ENCODE results near the gene XXYLT1. TPM values are rescaled to one million over a fixed set of nuclear protein-coding genes. Genes with fewer than 3 reads are reported as not detected.

XXYLT1 gene
- total RNA-seq, 1 experiment from 2014 or later, result 25.5 TPM

DNA sequence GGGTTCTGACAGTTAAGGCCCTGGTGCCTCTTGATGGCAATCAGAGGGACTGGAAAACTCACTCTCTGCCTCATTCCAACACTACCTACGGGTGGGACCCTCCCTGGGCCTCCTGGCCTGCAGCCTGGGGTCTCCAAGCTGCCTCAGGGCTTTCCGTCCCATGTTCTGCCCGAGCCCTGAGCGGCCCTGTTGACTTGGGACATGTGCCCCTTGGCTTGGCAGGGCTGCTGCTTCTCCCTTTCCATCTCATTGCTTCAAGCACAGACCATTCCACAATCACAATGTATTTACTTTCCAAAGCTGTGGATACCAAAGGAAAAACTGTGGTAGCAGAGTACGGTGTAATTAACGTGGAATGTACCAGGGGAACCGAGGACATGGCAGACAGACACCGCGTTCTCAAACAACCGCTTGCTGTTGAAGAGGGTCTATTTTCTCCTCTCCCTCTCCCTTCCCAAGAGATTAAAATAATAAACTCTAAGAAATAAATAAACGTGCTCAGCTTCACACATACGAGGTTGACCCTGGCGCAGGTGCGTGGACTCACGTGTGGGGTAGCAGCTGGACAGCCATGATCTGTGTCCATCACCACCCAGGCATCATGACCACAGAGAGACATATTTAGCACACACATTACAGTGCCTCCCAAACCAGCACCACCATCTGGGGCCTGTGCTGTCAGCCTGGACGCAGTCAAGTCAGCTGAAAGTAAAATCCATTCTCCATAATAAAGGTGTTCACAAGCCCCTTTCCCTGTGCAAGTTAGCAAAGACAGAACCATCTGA lies 172.0 kb downstream of the XXYLT1 start:
- H3K79me2 ChIP-seq (ENCODE audit: low read length), result peaks cover 5% of the 10 kb centered on the region; the same call in 1 of the 2 replicates
- no peak overlapping the region for H3K9ac ChIP-seq (ENCODE audit: low read length)
- H3K9me3 ChIP-seq (ENCODE audit: low read length), result no peaks in the 10 kb centered on the region
- H3K27me3 ChIP-seq (ENCODE audit: low read length), result no peaks in the 10 kb centered on the region
- no peaks in the 10 kb centered on the region for H3K36me3 ChIP-seq (ENCODE audit: low read depth, low read length)
- H3K4me3 ChIP-seq (ENCODE audit: low read length), result no peak overlapping the region
- H2AFZ ChIP-seq (ENCODE audit: low read length), result no peak overlapping the region
- no TSS peak for BruUV-seq (replicated peaks)
- no peak overlapping the region for H3K27ac ChIP-seq (ENCODE audit: low read length)
- no peaks in the 10 kb centered on the region for H3K9me2 ChIP-seq (replicated peaks; ENCODE audit: low read length)
- no peaks in the 10 kb centered on the region for H3F3A ChIP-seq (ENCODE audit: low read length, unreplicated experiment)
- intact Hi-C loops (cut with micrococcal nuclease), result no loop called here
- no peak for TF ChIP-seq EZH2phosphoT487 (IDR thresholded peaks at IDR 0.05; ENCODE audit: borderline replicate concordance, low read length)
- TF ChIP-seq, protein P1, sequence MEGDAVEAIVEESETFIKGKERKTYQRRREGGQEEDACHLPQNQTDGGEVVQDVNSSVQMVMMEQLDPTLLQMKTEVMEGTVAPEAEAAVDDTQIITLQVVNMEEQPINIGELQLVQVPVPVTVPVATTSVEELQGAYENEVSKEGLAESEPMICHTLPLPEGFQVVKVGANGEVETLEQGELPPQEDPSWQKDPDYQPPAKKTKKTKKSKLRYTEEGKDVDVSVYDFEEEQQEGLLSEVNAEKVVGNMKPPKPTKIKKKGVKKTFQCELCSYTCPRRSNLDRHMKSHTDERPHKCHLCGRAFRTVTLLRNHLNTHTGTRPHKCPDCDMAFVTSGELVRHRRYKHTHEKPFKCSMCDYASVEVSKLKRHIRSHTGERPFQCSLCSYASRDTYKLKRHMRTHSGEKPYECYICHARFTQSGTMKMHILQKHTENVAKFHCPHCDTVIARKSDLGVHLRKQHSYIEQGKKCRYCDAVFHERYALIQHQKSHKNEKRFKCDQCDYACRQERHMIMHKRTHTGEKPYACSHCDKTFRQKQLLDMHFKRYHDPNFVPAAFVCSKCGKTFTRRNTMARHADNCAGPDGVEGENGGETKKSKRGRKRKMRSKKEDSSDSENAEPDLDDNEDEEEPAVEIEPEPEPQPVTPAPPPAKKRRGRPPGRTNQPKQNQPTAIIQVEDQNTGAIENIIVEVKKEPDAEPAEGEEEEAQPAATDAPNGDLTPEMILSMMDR (conservative IDR thresholded peaks at IDR 0.05; ENCODE audit: low read depth, low read length), result no peak
- no peak for TF ChIP-seq EZH2 (IDR thresholded peaks at IDR 0.05; ENCODE audit: low read length, unreplicated experiment)
- DNase-seq, result no peak
- ChIA-PET CTCF (no interaction called here), POLR2A (ENCODE audit: unreplicated experiment) (no interaction called here)
- no peaks in the 10 kb centered on the region for H4K20me1 ChIP-seq (ENCODE audit: low read length)
- no peak overlapping the region for H3K4me2 ChIP-seq (ENCODE audit: low read length)
- no peak for ATAC-seq
- H3K4me1 ChIP-seq (ENCODE audit: insufficient read depth, low read length), result peaks cover 47% of the 10 kb centered on the region

DNA sequence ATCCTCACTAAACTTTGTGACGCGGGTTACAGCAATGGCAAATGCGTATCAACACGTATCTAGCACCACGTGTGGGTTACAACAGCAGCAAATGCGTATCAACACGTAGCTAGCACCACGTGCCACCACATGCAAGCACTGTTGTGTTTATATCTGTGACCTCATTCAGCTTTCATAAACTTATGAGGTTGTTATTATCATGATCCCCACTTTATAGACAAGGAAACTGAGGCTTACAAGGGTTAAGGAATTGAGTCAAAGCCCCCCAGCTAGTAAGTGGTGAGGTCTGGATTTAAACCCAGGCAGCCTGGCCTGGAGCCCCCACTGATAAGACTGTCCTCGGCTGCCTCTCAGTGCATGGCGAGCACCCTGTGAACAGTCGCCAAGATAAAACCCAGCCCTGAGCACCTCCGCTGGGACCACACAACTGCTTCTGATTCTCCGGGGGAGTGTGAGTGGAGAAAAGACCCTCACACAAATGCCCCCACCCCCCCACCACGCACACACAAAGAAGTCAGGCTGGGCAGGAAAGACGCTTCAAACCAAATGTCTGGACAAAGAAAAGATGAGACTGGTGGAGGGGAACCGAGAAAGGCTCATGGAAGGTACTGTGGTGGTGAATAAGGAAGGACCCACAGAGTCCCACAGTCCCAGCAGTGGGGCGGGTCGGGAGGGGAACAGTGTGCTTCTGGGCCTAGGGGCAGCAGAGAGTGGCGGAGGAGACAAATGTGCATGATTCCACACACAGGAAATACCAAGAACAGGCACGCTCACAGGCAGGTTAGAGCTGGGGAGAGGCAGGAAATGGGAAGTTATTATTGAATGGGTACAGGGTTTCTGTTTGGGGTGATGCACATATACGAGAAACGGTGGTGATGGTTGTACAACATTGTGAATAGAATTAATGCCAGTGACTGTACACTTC lies 173.4 kb downstream of the XXYLT1 start:
- Histone ChIP-seq H3K4me3 (ENCODE audit: low read length) (no peak overlapping the region), H3K27me3 (ENCODE audit: low read length) (no peaks in the 10 kb centered on the region), H2AFZ (ENCODE audit: low read length) (no peak overlapping the region), H3K4me1 (ENCODE audit: insufficient read depth, low read length) (peaks cover 35% of the 10 kb centered on the region), H3K27ac (ENCODE audit: low read length) (no peak overlapping the region), H4K20me1 (ENCODE audit: low read length) (no peaks in the 10 kb centered on the region), H3K9me2 (replicated peaks; ENCODE audit: low read length) (no peaks in the 10 kb centered on the region), H3K79me2 (ENCODE audit: low read length) (no peaks in the 10 kb centered on the region), H3K36me3 (ENCODE audit: low read depth, low read length) (no peaks in the 10 kb centered on the region), H3F3A (ENCODE audit: low read length, unreplicated experiment) (no peaks in the 10 kb centered on the region), H3K9me3 (ENCODE audit: low read length) (no peaks in the 10 kb centered on the region), H3K4me2 (ENCODE audit: low read length) (no peak overlapping the region), H3K9ac (ENCODE audit: low read length) (no peak overlapping the region)
- ATAC-seq, result no peak
- BruUV-seq (replicated peaks), result no TSS peak
- intact Hi-C loops (cut with micrococcal nuclease), result no loop called here
- no peak for DNase-seq
- TF ChIP-seq EZH2phosphoT487 (IDR thresholded peaks at IDR 0.05; ENCODE audit: borderline replicate concordance, low read length) (no peak), EZH2 (IDR thresholded peaks at IDR 0.05; ENCODE audit: low read length, unreplicated experiment) (no peak)
- TF ChIP-seq, protein P1 (conservative IDR thresholded peaks at IDR 0.05; ENCODE audit: low read depth, low read length), result no peak
- ChIA-PET POLR2A (ENCODE audit: unreplicated experiment) (interaction anchor here (0.7 kb wide), 1 partner anchor 158 kb away, joined by 4 read pairs; no protein-coding TSS in a partner anchor), CTCF (no interaction called here)
